ENCODE results near the gene MGMT.

Gene MGMT

GRCh38 chr10:129727071-129727470, 260.0 kb downstream of the MGMT start:
- no peak overlapping the region for H3K4me2 ChIP-seq (ENCODE audit: insufficient read depth, low read length)
- H3K27me3 ChIP-seq (ENCODE audit: insufficient read depth, low read length, poor library complexity): no peaks in the 10 kb centered on the region
- no peaks in the 10 kb centered on the region for H3K79me2 ChIP-seq (ENCODE audit: insufficient read depth, low read length)
- no peaks in the 10 kb centered on the region for H4K20me1 ChIP-seq (ENCODE audit: insufficient read depth, low read length)
- peaks cover 19% of the 10 kb centered on the region; the same call in 1 of the 2 replicates for H3K36me3 ChIP-seq (ENCODE audit: insufficient read depth, low read length)
- H3K4me3 ChIP-seq (ENCODE audit: low read depth in 1 of 2, low read length in 2 of 2): no peak overlapping the region
- no peak overlapping the region for H2AFZ ChIP-seq (ENCODE audit: low read depth, low read length)
- ATAC-seq (ENCODE audit: insufficient read depth, low read depth) (no peak), DNase-seq (no peak)
- H3K27ac ChIP-seq (ENCODE audit: low read length): no peak overlapping the region
- H3K9ac ChIP-seq (ENCODE audit: low read depth, low read length): no peak overlapping the region
- peaks cover 14% of the 10 kb centered on the region for H3K9me3 ChIP-seq (ENCODE audit: insufficient read depth, low read length, severe bottlenecking)
- H3K4me1 ChIP-seq (ENCODE audit: insufficient read depth, low read length): no peaks in the 10 kb centered on the region
- TF ChIP-seq CTCF (IDR thresholded peaks at IDR 0.05; ENCODE audit: borderline replicate concordance, extremely low read depth, low read length, poor library complexity, severe bottlenecking) (no peak), EZH2 (IDR thresholded peaks at IDR 0.05; ENCODE audit: borderline replicate concordance, low read depth, low read length, severe bottlenecking) (no peak)

- no peaks in the 10 kb centered on the region for H4K20me1 ChIP-seq (ENCODE audit: insufficient read depth, low read length)
- no peak overlapping the region for H2AFZ ChIP-seq (ENCODE audit: low read depth, low read length)
- DNase-seq (no peak), ATAC-seq (ENCODE audit: insufficient read depth, low read depth) (no peak)
- no peak overlapping the region for H3K27ac ChIP-seq (ENCODE audit: low read length)
- no peaks in the 10 kb centered on the region for H3K27me3 ChIP-seq (ENCODE audit: insufficient read depth, low read length, poor library complexity)
- H3K79me2 ChIP-seq (ENCODE audit: insufficient read depth, low read length): no peaks in the 10 kb centered on the region
- no peak overlapping the region for H3K9ac ChIP-seq (ENCODE audit: low read depth, low read length)
- no peak for TF ChIP-seq CTCF (IDR thresholded peaks at IDR 0.05; ENCODE audit: borderline replicate concordance, extremely low read depth, low read length, poor library complexity, severe bottlenecking)
- TF ChIP-seq EZH2 (IDR thresholded peaks at IDR 0.05; ENCODE audit: borderline replicate concordance, low read depth, low read length, severe bottlenecking): no peak
- H3K4me2 ChIP-seq (ENCODE audit: insufficient read depth, low read length): no peak overlapping the region
- H3K9me3 ChIP-seq (ENCODE audit: insufficient read depth, low read length, severe bottlenecking): peaks cover 14% of the 10 kb centered on the region
- no peaks in the 10 kb centered on the region for H3K4me1 ChIP-seq (ENCODE audit: insufficient read depth, low read length)
- H3K36me3 ChIP-seq (ENCODE audit: insufficient read depth, low read length): peaks cover 19% of the 10 kb centered on the region; the same call in 1 of the 2 replicates
- no peak overlapping the region for H3K4me3 ChIP-seq (ENCODE audit: low read depth in 1 of 2, low read length in 2 of 2)
These were observed 260.5 kb downstream of the MGMT start for GRCh38 chr10:129727495-129727894.

GRCh38 chr10:129728246-129728820, 261.3 kb downstream of the MGMT start:
- ATAC-seq (ENCODE audit: insufficient read depth, low read depth): no peak
- H3K27me3 ChIP-seq (ENCODE audit: insufficient read depth, low read length, poor library complexity): no peaks in the 10 kb centered on the region
- H3K36me3 ChIP-seq (ENCODE audit: insufficient read depth, low read length): peaks cover 19% of the 10 kb centered on the region; the same call in 1 of the 2 replicates
- H3K4me3 ChIP-seq (ENCODE audit: low read depth in 1 of 2, low read length in 2 of 2): no peak overlapping the region
- no peak overlapping the region for H3K27ac ChIP-seq (ENCODE audit: low read length)
- no peak overlapping the region for H3K9ac ChIP-seq (ENCODE audit: low read depth, low read length)
- H3K4me2 ChIP-seq (ENCODE audit: insufficient read depth, low read length): no peak overlapping the region
- H3K79me2 ChIP-seq (ENCODE audit: insufficient read depth, low read length): no peaks in the 10 kb centered on the region
- TF ChIP-seq CTCF (IDR thresholded peaks at IDR 0.05; ENCODE audit: borderline replicate concordance, extremely low read depth, low read length, poor library complexity, severe bottlenecking) (no peak), EZH2 (IDR thresholded peaks at IDR 0.05; ENCODE audit: borderline replicate concordance, low read depth, low read length, severe bottlenecking) (no peak)
- H4K20me1 ChIP-seq (ENCODE audit: insufficient read depth, low read length): no peaks in the 10 kb centered on the region
- H2AFZ ChIP-seq (ENCODE audit: low read depth, low read length): no peak overlapping the region
- H3K4me1 ChIP-seq (ENCODE audit: insufficient read depth, low read length): no peaks in the 10 kb centered on the region
- DNase-seq: no peak
- H3K9me3 ChIP-seq (ENCODE audit: insufficient read depth, low read length, severe bottlenecking): peaks cover 14% of the 10 kb centered on the region
